ENCODE measurements around the gene CNTNAP5.

The CNTNAP5 gene

GRCh38 chr2:124246170-124246569, 221.1 kb downstream of the CNTNAP5 start:
- Histone ChIP-seq H3K27me3 (replicated peaks; ENCODE audit: control insufficient read depth, insufficient read depth, low read length, poor library complexity, severe bottlenecking) (no peaks in the 10 kb centered on the region), H3K4me3 (ENCODE audit: insufficient read depth, low read depth, low read length, poor library complexity, severe bottlenecking) (no peak overlapping the region), H3K27ac (ENCODE audit: insufficient read depth, low read length, poor library complexity, severe bottlenecking) (no peak overlapping the region), H3K4me1 (ENCODE audit: control insufficient read depth, insufficient read depth, low read length, poor library complexity, severe bottlenecking) (no peaks in the 10 kb centered on the region), H3K36me3 (ENCODE audit: control insufficient read depth, insufficient read depth, low read length) (no peaks in the 10 kb centered on the region), H3K9me3 (ENCODE audit: control insufficient read depth, low read length) (no peaks in the 10 kb centered on the region)
- no peak for DNase-seq

- H3K27me3 ChIP-seq (replicated peaks; ENCODE audit: control insufficient read depth, insufficient read depth, low read length, poor library complexity, severe bottlenecking): no peaks in the 10 kb centered on the region
- no peak overlapping the region for H3K27ac ChIP-seq (ENCODE audit: insufficient read depth, low read length, poor library complexity, severe bottlenecking)
- H3K36me3 ChIP-seq (ENCODE audit: control insufficient read depth, insufficient read depth, low read length): no peaks in the 10 kb centered on the region
- no peak overlapping the region for H3K4me3 ChIP-seq (ENCODE audit: insufficient read depth, low read depth, low read length, poor library complexity, severe bottlenecking)
- no peak for DNase-seq
- H3K9me3 ChIP-seq (ENCODE audit: control insufficient read depth, low read length): no peaks in the 10 kb centered on the region
- H3K4me1 ChIP-seq (ENCODE audit: control insufficient read depth, insufficient read depth, low read length, poor library complexity, severe bottlenecking): no peaks in the 10 kb centered on the region
Measured at GRCh38 chr2:124248386-124248785, 223.3 kb downstream of the CNTNAP5 start.

GRCh38 chr2:124250433-124250832, 225.3 kb downstream of the CNTNAP5 start:
- no peaks in the 10 kb centered on the region for H3K4me1 ChIP-seq (ENCODE audit: control insufficient read depth, insufficient read depth, low read length, poor library complexity, severe bottlenecking)
- H3K27ac ChIP-seq (ENCODE audit: insufficient read depth, low read length, poor library complexity, severe bottlenecking): no peak overlapping the region
- no peak for DNase-seq
- H3K27me3 ChIP-seq (replicated peaks; ENCODE audit: control insufficient read depth, insufficient read depth, low read length, poor library complexity, severe bottlenecking): no peaks in the 10 kb centered on the region
- H3K36me3 ChIP-seq (ENCODE audit: control insufficient read depth, insufficient read depth, low read length): no peaks in the 10 kb centered on the region
- H3K4me3 ChIP-seq (ENCODE audit: insufficient read depth, low read depth, low read length, poor library complexity, severe bottlenecking): no peak overlapping the region
- H3K9me3 ChIP-seq (ENCODE audit: control insufficient read depth, low read length): no peaks in the 10 kb centered on the region

- Histone ChIP-seq H3K27me3 (replicated peaks; ENCODE audit: control insufficient read depth, insufficient read depth, low read length, poor library complexity, severe bottlenecking) (no peaks in the 10 kb centered on the region), H3K36me3 (ENCODE audit: control insufficient read depth, insufficient read depth, low read length) (no peaks in the 10 kb centered on the region), H3K4me1 (ENCODE audit: control insufficient read depth, insufficient read depth, low read length, poor library complexity, severe bottlenecking) (no peaks in the 10 kb centered on the region), H3K27ac (ENCODE audit: insufficient read depth, low read length, poor library complexity, severe bottlenecking) (no peak overlapping the region), H3K4me3 (ENCODE audit: insufficient read depth, low read depth, low read length, poor library complexity, severe bottlenecking) (no peak overlapping the region), H3K9me3 (ENCODE audit: control insufficient read depth, low read length) (no peaks in the 10 kb centered on the region)
- DNase-seq: no peak
Measured at GRCh38 chr2:124254621-124255020, 229.5 kb downstream of the CNTNAP5 start.

GRCh38 chr2:124257120-124257519, 232.0 kb downstream of the CNTNAP5 start:
- no peak for DNase-seq
- H3K9me3 ChIP-seq (ENCODE audit: control insufficient read depth, low read length): no peaks in the 10 kb centered on the region
- no peaks in the 10 kb centered on the region for H3K4me1 ChIP-seq (ENCODE audit: control insufficient read depth, insufficient read depth, low read length, poor library complexity, severe bottlenecking)
- no peak overlapping the region for H3K4me3 ChIP-seq (ENCODE audit: insufficient read depth, low read depth, low read length, poor library complexity, severe bottlenecking)
- H3K36me3 ChIP-seq (ENCODE audit: control insufficient read depth, insufficient read depth, low read length): no peaks in the 10 kb centered on the region
- H3K27me3 ChIP-seq (replicated peaks; ENCODE audit: control insufficient read depth, insufficient read depth, low read length, poor library complexity, severe bottlenecking): no peaks in the 10 kb centered on the region
- H3K27ac ChIP-seq (ENCODE audit: insufficient read depth, low read length, poor library complexity, severe bottlenecking): no peak overlapping the region

- H3K4me3 ChIP-seq (ENCODE audit: insufficient read depth, low read depth, low read length, poor library complexity, severe bottlenecking): no peak overlapping the region
- H3K36me3 ChIP-seq (ENCODE audit: control insufficient read depth, insufficient read depth, low read length): no peaks in the 10 kb centered on the region
- H3K9me3 ChIP-seq (ENCODE audit: control insufficient read depth, low read length): no peaks in the 10 kb centered on the region
- no peaks in the 10 kb centered on the region for H3K27me3 ChIP-seq (replicated peaks; ENCODE audit: control insufficient read depth, insufficient read depth, low read length, poor library complexity, severe bottlenecking)
- H3K27ac ChIP-seq (ENCODE audit: insufficient read depth, low read length, poor library complexity, severe bottlenecking): no peak overlapping the region
- no peak for DNase-seq
- H3K4me1 ChIP-seq (ENCODE audit: control insufficient read depth, insufficient read depth, low read length, poor library complexity, severe bottlenecking): no peaks in the 10 kb centered on the region
Measured at GRCh38 chr2:124258140-124258880, 233.2 kb downstream of the CNTNAP5 start.

GRCh38 chr2:124261456-124261855, 236.4 kb downstream of the CNTNAP5 start:
- Histone ChIP-seq H3K27ac (ENCODE audit: insufficient read depth, low read length, poor library complexity, severe bottlenecking) (no peak overlapping the region), H3K27me3 (replicated peaks; ENCODE audit: control insufficient read depth, insufficient read depth, low read length, poor library complexity, severe bottlenecking) (no peaks in the 10 kb centered on the region), H3K4me3 (ENCODE audit: insufficient read depth, low read depth, low read length, poor library complexity, severe bottlenecking) (no peak overlapping the region), H3K36me3 (ENCODE audit: control insufficient read depth, insufficient read depth, low read length) (no peaks in the 10 kb centered on the region), H3K4me1 (ENCODE audit: control insufficient read depth, insufficient read depth, low read length, poor library complexity, severe bottlenecking) (no peaks in the 10 kb centered on the region), H3K9me3 (ENCODE audit: control insufficient read depth, low read length) (no peaks in the 10 kb centered on the region)
- no peak for DNase-seq

GRCh38 chr2:124264551-124265091, 239.5 kb downstream of the CNTNAP5 start:
- no peaks in the 10 kb centered on the region for H3K4me1 ChIP-seq (ENCODE audit: control insufficient read depth, insufficient read depth, low read length, poor library complexity, severe bottlenecking)
- H3K36me3 ChIP-seq (ENCODE audit: control insufficient read depth, insufficient read depth, low read length): no peaks in the 10 kb centered on the region
- DNase-seq: no peak
- H3K9me3 ChIP-seq (ENCODE audit: control insufficient read depth, low read length): no peaks in the 10 kb centered on the region
- H3K27me3 ChIP-seq (replicated peaks; ENCODE audit: control insufficient read depth, insufficient read depth, low read length, poor library complexity, severe bottlenecking): no peaks in the 10 kb centered on the region
- no peak overlapping the region for H3K27ac ChIP-seq (ENCODE audit: insufficient read depth, low read length, poor library complexity, severe bottlenecking)
- no peak overlapping the region for H3K4me3 ChIP-seq (ENCODE audit: insufficient read depth, low read depth, low read length, poor library complexity, severe bottlenecking)

- Histone ChIP-seq H3K36me3 (ENCODE audit: control insufficient read depth, insufficient read depth, low read length) (no peaks in the 10 kb centered on the region), H3K4me1 (ENCODE audit: control insufficient read depth, insufficient read depth, low read length, poor library complexity, severe bottlenecking) (no peaks in the 10 kb centered on the region), H3K27ac (ENCODE audit: insufficient read depth, low read length, poor library complexity, severe bottlenecking) (no peak overlapping the region), H3K27me3 (replicated peaks; ENCODE audit: control insufficient read depth, insufficient read depth, low read length, poor library complexity, severe bottlenecking) (no peaks in the 10 kb centered on the region), H3K4me3 (ENCODE audit: insufficient read depth, low read depth, low read length, poor library complexity, severe bottlenecking) (no peak overlapping the region), H3K9me3 (ENCODE audit: control insufficient read depth, low read length) (no peaks in the 10 kb centered on the region)
- no peak for DNase-seq
Measured at GRCh38 chr2:124267794-124268193, 242.7 kb downstream of the CNTNAP5 start.

- Histone ChIP-seq H3K27ac (ENCODE audit: insufficient read depth, low read length, poor library complexity, severe bottlenecking) (no peak overlapping the region), H3K4me1 (ENCODE audit: control insufficient read depth, insufficient read depth, low read length, poor library complexity, severe bottlenecking) (no peaks in the 10 kb centered on the region), H3K27me3 (replicated peaks; ENCODE audit: control insufficient read depth, insufficient read depth, low read length, poor library complexity, severe bottlenecking) (no peaks in the 10 kb centered on the region), H3K4me3 (ENCODE audit: insufficient read depth, low read depth, low read length, poor library complexity, severe bottlenecking) (no peak overlapping the region), H3K36me3 (ENCODE audit: control insufficient read depth, insufficient read depth, low read length) (no peaks in the 10 kb centered on the region), H3K9me3 (ENCODE audit: control insufficient read depth, low read length) (no peaks in the 10 kb centered on the region)
- DNase-seq: no peak
Measured at GRCh38 chr2:124269348-124269747, 244.3 kb downstream of the CNTNAP5 start.
